Muscle of back (tissue), 11 donors: Measurements from ENCODE around the gene SH3RF3. TPM values are rescaled to one million over a fixed set of nuclear protein-coding genes. Genes with fewer than 3 reads are reported as not detected.

ENCODE experiments used
- DNase-seq, 3 donors: peaks; one replicate each; pipeline versions ENCODE4 v3.0.0 to v3.0.0-alpha.2; 2013
- polyA plus RNA-seq, 10 donors: library from polyadenylated mRNA; unstranded; fragments of 120-200 nt; gene quantifications; one replicate each; pipeline ENCODE4 v1.2.1, GENCODE V29; 2013; ENCODE audit not compliant: insufficient read length in 10 of 10

Gene SH3RF3
- polyA plus RNA-seq, 10 donors, result 3.8 to 7.0 (median 4.7) TPM

- DNase-seq, result no peak
Observed at GRCh38 chr2:109375131-109375561, 246.1 kb downstream of the SH3RF3 start.

GRCh38 chr2:109375656-109376055, 246.7 kb downstream of the SH3RF3 start:
- DNase-seq, result no peak

- DNase-seq, result no peak
Observed at GRCh38 chr2:109376115-109376514, 247.1 kb downstream of the SH3RF3 start.

- no peak for DNase-seq
Observed at GRCh38 chr2:109376796-109377495, 247.9 kb downstream of the SH3RF3 start.

- DNase-seq, result no peak
Observed at GRCh38 chr2:109377976-109378375, 249.0 kb downstream of the SH3RF3 start.

GRCh38 chr2:109378682-109379081, 249.7 kb downstream of the SH3RF3 start:
- DNase-seq, result no peak

GRCh38 chr2:109379507-109379906, 250.5 kb downstream of the SH3RF3 start:
- DNase-seq, result no peak

- peak; percentile 33 to 49 (median 40) for DNase-seq
Observed at GRCh38 chr2:109380502-109381326, 251.7 kb downstream of the SH3RF3 start.

- DNase-seq, result no peak
Observed at GRCh38 chr2:109381327-109381820, 252.4 kb downstream of the SH3RF3 start.

- peak in 1 of 3 donors; percentile 57 for DNase-seq
Observed at GRCh38 chr2:109382226-109382895, 253.4 kb downstream of the SH3RF3 start.

- peak; percentile 66 to 75 (median 73) for DNase-seq
Observed at GRCh38 chr2:109382951-109383350, 253.9 kb downstream of the SH3RF3 start.

- no peak for DNase-seq
Observed at GRCh38 chr2:109383505-109384307, 254.7 kb downstream of the SH3RF3 start.

GRCh38 chr2:109384308-109385271, 255.6 kb downstream of the SH3RF3 start:
- no peak for DNase-seq

- no peak for DNase-seq
Observed at GRCh38 chr2:109385506-109385905, 256.5 kb downstream of the SH3RF3 start.

GRCh38 chr2:109386004-109386695, 257.1 kb downstream of the SH3RF3 start:
- DNase-seq, result no peak

GRCh38 chr2:109387221-109387735, 258.3 kb downstream of the SH3RF3 start:
- DNase-seq, result no peak

- DNase-seq, result no peak
Observed at GRCh38 chr2:109387778-109388469, 258.9 kb downstream of the SH3RF3 start.

GRCh38 chr2:109391243-109391642, 262.2 kb downstream of the SH3RF3 start:
- DNase-seq, result no peak

- no peak for DNase-seq
Observed at GRCh38 chr2:109392140-109392539, 263.1 kb downstream of the SH3RF3 start.
